SU-DHL-6 (cell line): ENCODE measurements around the gene CCDC82.

Experiments used
- CTCF ChIP-seq: fragments of 200-600 bp; sonication (generic); IDR thresholded peaks from one replicate; pipeline ENCODE4 v1.5.1; 2017; ENCODE audit warnings: antibody characterized with exemption, mild to moderate bottlenecking, low read length, moderate library complexity; ENCODE audit not compliant: insufficient read depth, poor library complexity, severe bottlenecking
- EZH2phosphoT487 ChIP-seq: fragments of 200-600 bp; sonication (generic), shearing (Covaris generic); conservative IDR thresholded peaks from 2 replicates; pipeline ENCODE4 v1.6.1; 2018; ENCODE audit warnings: mild to moderate bottlenecking, antibody characterized with exemption, low read length, moderate library complexity, mixed read lengths

- TF ChIP-seq CTCF (no peak), EZH2phosphoT487 (no peak)
Measured at GRCh38 chr11:96306071-96306470, 83.6 kb downstream of the CCDC82 start.
